ENCODE measurements around the gene SPP2.

- TF ChIP-seq EZH2phosphoT487 (IDR thresholded peaks at IDR 0.05; ENCODE audit: low read depth, severe bottlenecking, unreplicated experiment) (no peak), EZH2 (IDR thresholded peaks at IDR 0.05; ENCODE audit: borderline replicate concordance) (no peak), CTCF (IDR thresholded peaks at IDR 0.05; ENCODE audit: poor library complexity) (no peak)
Measured at GRCh38 chr2:234083572-234084348, 33.3 kb downstream of the SPP2 start.
